Measurements from ENCODE around the gene YARS1. TPM values are rescaled to one million over a fixed set of nuclear protein-coding genes. Genes with fewer than 3 reads are reported as not detected.

YARS1 gene
- total RNA-seq, 1 experiment from 2014 or later, result 244 TPM

DNA sequence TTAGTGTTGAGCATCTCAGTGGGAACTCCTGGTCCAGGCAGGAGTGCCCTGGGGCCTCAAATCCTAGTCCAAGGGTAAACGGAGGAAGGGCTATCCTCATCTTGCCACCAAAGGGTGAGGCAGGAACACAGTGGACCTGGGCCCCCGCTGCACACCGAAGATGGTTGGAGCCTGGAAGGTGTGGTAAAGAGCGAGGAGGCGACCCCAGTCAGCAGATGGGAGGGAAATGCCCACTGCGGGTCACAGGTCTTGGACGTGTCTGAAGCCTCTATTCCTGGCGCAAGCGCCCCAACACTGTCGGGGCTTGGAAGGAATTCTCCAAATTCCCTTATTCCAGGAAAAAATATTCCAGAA lies 76.1 kb downstream of the YARS1 start:
- H3K9ac ChIP-seq (ENCODE audit: low read length), result peak overlapping the region; percentile 71
- peaks cover 33% of the 10 kb centered on the region for H3K79me2 ChIP-seq (ENCODE audit: insufficient read depth, low read length)
- H4K20me1 ChIP-seq (ENCODE audit: insufficient read depth), result no peaks in the 10 kb centered on the region
- POLR2A ChIA-PET, result no interaction called here
- CTCF ChIA-PET, result no interaction called here
- H2AFZ ChIP-seq (ENCODE audit: low read depth, low read length, poor library complexity, severe bottlenecking), result no peak overlapping the region
- BruUV-seq (replicated peaks), result no TSS peak
- RAD21 ChIA-PET (ENCODE audit: low non-redundant PET in 1 of 2, low total read pairs in 2 of 2, uncharacterized antibody in 2 of 2, unreplicated experiment in 2 of 2), result no interaction called here
- ATAC-seq (peak; percentile 23), DNase-seq (ENCODE audit: low read depth, low spot score) (no peak)
- H3K27ac ChIP-seq (ENCODE audit: low read depth, low read length), result peak overlapping the region; percentile 90
- H3K4me2 ChIP-seq (ENCODE audit: low read length), result peak overlapping the region; percentile 91
- H3K4me3 ChIP-seq (replicated peaks in 1 of 2; ENCODE audit: low read depth in 1 of 2, low read length in 2 of 2), result peak overlapping the region; percentile 69 to 81
- H3K9me3 ChIP-seq (ENCODE audit: control insufficient read depth in 1 of 2, insufficient read depth in 1 of 2, low read depth in 1 of 2, low read length in 2 of 2), result no peaks in the 10 kb centered on the region
- TF ChIP-seq EGR1 (IDR thresholded peaks at IDR 0.05; ENCODE audit: low read depth), result no peak
- TF ChIP-seq YY1 (IDR thresholded peaks at IDR 0.05; ENCODE audit: extremely low read depth, insufficient replicate concordance, low read depth, low read length), result no peak
- TF ChIP-seq, protein P1, sequence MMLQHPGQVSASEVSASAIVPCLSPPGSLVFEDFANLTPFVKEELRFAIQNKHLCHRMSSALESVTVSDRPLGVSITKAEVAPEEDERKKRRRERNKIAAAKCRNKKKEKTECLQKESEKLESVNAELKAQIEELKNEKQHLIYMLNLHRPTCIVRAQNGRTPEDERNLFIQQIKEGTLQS (IDR thresholded peaks at IDR 0.05), result no peak
- peaks cover 56 to 65% of the 10 kb centered on the region in 2 experiments for H3K4me1 ChIP-seq (ENCODE audit: control insufficient read depth in 1 of 2, insufficient read depth in 2 of 2, low read length in 2 of 2)
- no peaks in the 10 kb centered on the region for H3K9me2 ChIP-seq (ENCODE audit: insufficient read depth)
- intact Hi-C loops (cut with micrococcal nuclease), result no loop called here
- no peaks in the 10 kb centered on the region for H3K27me3 ChIP-seq (ENCODE audit: insufficient read depth, low read length)
- H3K36me3 ChIP-seq (ENCODE audit: control insufficient read depth in 1 of 2, insufficient read depth in 2 of 2, low read length in 2 of 2), result peaks cover 0 to 3% of the 10 kb centered on the region in 2 experiments; a peak in 1 of 4 replicates

DNA sequence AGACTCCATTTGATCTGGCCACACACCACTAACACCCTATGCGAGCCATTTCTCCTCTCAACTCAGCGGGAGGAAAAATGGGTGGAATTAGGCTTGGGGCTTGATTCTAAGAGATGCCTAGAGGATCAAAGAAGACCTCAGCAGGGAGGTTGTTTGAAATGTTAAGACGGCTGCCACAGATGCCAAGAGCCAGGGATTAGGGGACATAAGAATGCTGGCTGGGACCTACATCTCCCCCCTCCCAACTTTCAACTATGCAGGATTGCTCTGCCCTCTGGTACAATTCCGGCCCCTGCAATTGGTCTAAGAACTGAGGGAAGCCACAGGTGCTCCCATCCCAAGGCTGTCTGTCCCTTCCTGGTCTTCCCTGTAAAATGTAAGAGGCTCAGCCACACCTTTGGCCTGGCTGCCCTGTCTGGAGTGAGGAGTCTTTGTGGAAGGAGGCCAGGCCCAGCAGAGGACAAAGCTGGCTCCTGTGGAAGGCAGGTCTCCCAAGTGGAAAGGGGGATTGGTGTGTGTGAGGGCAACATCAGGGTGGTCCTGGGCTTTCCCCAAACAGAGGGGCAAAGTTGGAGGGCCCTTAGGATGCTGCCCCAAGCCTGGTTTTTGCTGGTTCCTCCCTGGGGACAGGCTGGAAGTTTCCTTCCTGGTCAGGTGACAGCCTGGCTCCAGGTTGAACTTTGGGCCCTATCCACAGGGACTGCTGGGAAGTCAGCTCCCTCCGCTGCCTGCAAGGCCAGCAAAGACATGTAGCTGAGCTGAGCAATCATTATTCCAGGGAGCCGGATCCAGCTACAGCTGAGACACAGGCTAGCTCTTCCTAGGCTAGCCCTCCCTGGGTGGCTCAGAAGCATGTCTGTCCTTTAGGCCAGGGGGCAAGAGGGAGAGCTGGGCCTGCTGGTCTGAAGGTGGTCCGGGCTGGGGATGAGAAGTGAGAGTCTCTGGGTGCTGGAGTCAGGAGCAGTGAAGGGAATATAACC lies 80.1 kb downstream of the YARS1 start:
- peak overlapping the region; percentile 44 for H3K4me2 ChIP-seq (ENCODE audit: low read length)

More for the DNA sequence above, 80.1 kb downstream of the YARS1 start:
- Histone ChIP-seq H3K27me3 (ENCODE audit: insufficient read depth, low read length) (no peaks in the 10 kb centered on the region), H3K9ac (ENCODE audit: low read length) (peak overlapping the region; percentile 31), H3K4me1 (ENCODE audit: control insufficient read depth in 1 of 2, insufficient read depth in 2 of 2, low read length in 2 of 2) (peaks cover 27 to 30% of the 10 kb centered on the region in 2 experiments), H4K20me1 (ENCODE audit: insufficient read depth) (no peaks in the 10 kb centered on the region), H3K79me2 (ENCODE audit: insufficient read depth, low read length) (peaks cover 2% of the 10 kb centered on the region; the same call in 1 of the 2 replicates), H3K36me3 (ENCODE audit: control insufficient read depth in 1 of 2, insufficient read depth in 2 of 2, low read length in 2 of 2) (no peaks in the 10 kb centered on the region), H3K27ac (ENCODE audit: low read depth, low read length) (peak overlapping the region; percentile 21; the same call in 1 of the 2 replicates), H3K9me3 (ENCODE audit: control insufficient read depth in 1 of 2, insufficient read depth in 1 of 2, low read depth in 1 of 2, low read length in 2 of 2) (no peaks in the 10 kb centered on the region), H2AFZ (ENCODE audit: low read depth, low read length, poor library complexity, severe bottlenecking) (no peak overlapping the region), H3K9me2 (ENCODE audit: insufficient read depth) (no peaks in the 10 kb centered on the region), H3K4me3 (replicated peaks in 1 of 2; ENCODE audit: low read depth in 1 of 2, low read length in 2 of 2) (no peak overlapping the region)
- intact Hi-C loops (cut with micrococcal nuclease), result no loop called here
- ChIA-PET CTCF (no interaction called here), POLR2A (interaction anchor here (0.6 to 0.8 kb wide), 2 partner anchors 8 to 49 kb away, joined by 3 read pairs; no protein-coding TSS in a partner anchor), RAD21 (ENCODE audit: low non-redundant PET in 1 of 2, low total read pairs in 2 of 2, uncharacterized antibody in 2 of 2, unreplicated experiment in 2 of 2) (no interaction called here)
- ATAC-seq (no peak), DNase-seq (ENCODE audit: low read depth, low spot score) (no peak)
- no TSS peak for BruUV-seq (replicated peaks)
- no peak for TF ChIP-seq POLR2A (IDR thresholded peaks at IDR 0.05; ENCODE audit: borderline replicate concordance, extremely low read depth, insufficient read depth, insufficient read length)
- no peak for TF ChIP-seq POLR2AphosphoS5 (IDR thresholded peaks at IDR 0.05; ENCODE audit: low read depth, low read length)
- TF ChIP-seq RAD21 (IDR thresholded peaks at IDR 0.05; ENCODE audit: low read depth), result no peak
- TF ChIP-seq, protein P2, sequence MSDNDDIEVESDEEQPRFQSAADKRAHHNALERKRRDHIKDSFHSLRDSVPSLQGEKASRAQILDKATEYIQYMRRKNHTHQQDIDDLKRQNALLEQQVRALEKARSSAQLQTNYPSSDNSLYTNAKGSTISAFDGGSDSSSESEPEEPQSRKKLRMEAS (IDR thresholded peaks at IDR 0.05), result no peak
- TF ChIP-seq, protein P3, sequence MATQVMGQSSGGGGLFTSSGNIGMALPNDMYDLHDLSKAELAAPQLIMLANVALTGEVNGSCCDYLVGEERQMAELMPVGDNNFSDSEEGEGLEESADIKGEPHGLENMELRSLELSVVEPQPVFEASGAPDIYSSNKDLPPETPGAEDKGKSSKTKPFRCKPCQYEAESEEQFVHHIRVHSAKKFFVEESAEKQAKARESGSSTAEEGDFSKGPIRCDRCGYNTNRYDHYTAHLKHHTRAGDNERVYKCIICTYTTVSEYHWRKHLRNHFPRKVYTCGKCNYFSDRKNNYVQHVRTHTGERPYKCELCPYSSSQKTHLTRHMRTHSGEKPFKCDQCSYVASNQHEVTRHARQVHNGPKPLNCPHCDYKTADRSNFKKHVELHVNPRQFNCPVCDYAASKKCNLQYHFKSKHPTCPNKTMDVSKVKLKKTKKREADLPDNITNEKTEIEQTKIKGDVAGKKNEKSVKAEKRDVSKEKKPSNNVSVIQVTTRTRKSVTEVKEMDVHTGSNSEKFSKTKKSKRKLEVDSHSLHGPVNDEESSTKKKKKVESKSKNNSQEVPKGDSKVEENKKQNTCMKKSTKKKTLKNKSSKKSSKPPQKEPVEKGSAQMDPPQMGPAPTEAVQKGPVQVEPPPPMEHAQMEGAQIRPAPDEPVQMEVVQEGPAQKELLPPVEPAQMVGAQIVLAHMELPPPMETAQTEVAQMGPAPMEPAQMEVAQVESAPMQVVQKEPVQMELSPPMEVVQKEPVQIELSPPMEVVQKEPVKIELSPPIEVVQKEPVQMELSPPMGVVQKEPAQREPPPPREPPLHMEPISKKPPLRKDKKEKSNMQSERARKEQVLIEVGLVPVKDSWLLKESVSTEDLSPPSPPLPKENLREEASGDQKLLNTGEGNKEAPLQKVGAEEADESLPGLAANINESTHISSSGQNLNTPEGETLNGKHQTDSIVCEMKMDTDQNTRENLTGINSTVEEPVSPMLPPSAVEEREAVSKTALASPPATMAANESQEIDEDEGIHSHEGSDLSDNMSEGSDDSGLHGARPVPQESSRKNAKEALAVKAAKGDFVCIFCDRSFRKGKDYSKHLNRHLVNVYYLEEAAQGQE (IDR thresholded peaks at IDR 0.05; ENCODE audit: low read depth), result no peak
- TF ChIP-seq, protein P1 (IDR thresholded peaks at IDR 0.05), result no peak
